Right kidney (tissue), 1 donor: ENCODE results near the gene ADAP2.
"Not testable (repeated sequence)": the region's sequence is repeated elsewhere in the genome, so short reads cannot be mapped to it uniquely, and the experiment has no call there.

Source experiments
- DNase-seq: peaks from one replicate; pipeline ENCODE4 v3.0.0-alpha.2; 2016

ADAP2 gene

GRCh38 chr17:30969989-30970830, 48.5 kb downstream of the ADAP2 start:
- DNase-seq, result no peak

- peak; percentile 99 for DNase-seq
Observed at GRCh38 chr17:30970831-30971567, 49.3 kb downstream of the ADAP2 start, which contains the start of gene RNF135. RNF135 (plus strand) TSS chr17:30971039; CDS start chr17:30971074, 35 bp downstream.

GRCh38 chr17:30975042-30975820, 53.5 kb downstream of the ADAP2 start:
- DNase-seq, result no peak

- not testable (repeated sequence) for DNase-seq
Observed at GRCh38 chr17:30979919-30980318, 58.2 kb downstream of the ADAP2 start.

GRCh38 chr17:30981531-30982519, 60.1 kb downstream of the ADAP2 start:
- no peak for DNase-seq

GRCh38 chr17:30982855-30983254, 61.1 kb downstream of the ADAP2 start:
- DNase-seq, result no peak

- no peak for DNase-seq
Observed at GRCh38 chr17:30990458-30990857, 68.7 kb downstream of the ADAP2 start.

GRCh38 chr17:30992551-30992950, 70.8 kb downstream of the ADAP2 start:
- DNase-seq, result no peak

- DNase-seq, result no peak
Observed at GRCh38 chr17:30995347-30995746, 73.6 kb downstream of the ADAP2 start.

GRCh38 chr17:30996486-30996885, 74.7 kb downstream of the ADAP2 start:
- no peak for DNase-seq

- DNase-seq, result no peak
Observed at GRCh38 chr17:30997270-30997669, 75.5 kb downstream of the ADAP2 start.

GRCh38 chr17:30997842-30998241, 76.1 kb downstream of the ADAP2 start:
- no peak for DNase-seq

GRCh38 chr17:31002047-31002446, 80.3 kb downstream of the ADAP2 start:
- no peak for DNase-seq

GRCh38 chr17:31003225-31003866, 81.6 kb downstream of the ADAP2 start:
- DNase-seq, result no peak

- no peak for DNase-seq
Observed at GRCh38 chr17:31004160-31004559, 82.4 kb downstream of the ADAP2 start.

- DNase-seq, result no peak
Observed at GRCh38 chr17:31007695-31008373, 86.1 kb downstream of the ADAP2 start.

- peak; percentile 91 for DNase-seq
Observed at GRCh38 chr17:31008374-31009041, 86.8 kb downstream of the ADAP2 start.
